ENCODE measurements around the gene NPL. TPM values are rescaled to one million over a fixed set of nuclear protein-coding genes. Genes with fewer than 3 reads are reported as not detected.

The NPL gene
- total RNA-seq, 1 experiment from 2014 or later = 2.4 TPM

- H2BK20ac ChIP-seq (ENCODE audit: low read depth, low read length, poor library complexity, severe bottlenecking) = no peak overlapping the region
- no peak overlapping the region for H3K14ac ChIP-seq (ENCODE audit: insufficient read depth, low read length)
- no peak for DNase-seq
- peaks cover 10 to 17% of the 10 kb centered on the region in 2 experiments for H3K4me1 Mint-ChIP-seq
- no peak overlapping the region for H3K27ac ChIP-seq (ENCODE audit: insufficient read length, low read depth, low read length)
- no peak overlapping the region for H3T11ph ChIP-seq (ENCODE audit: low read length)
- no peak overlapping the region for H2BK5ac ChIP-seq (ENCODE audit: insufficient read length, low read length)
- WGBS (ENCODE audit: extremely low coverage, insufficient read length, low lambda C conversion rate) = no CpG with 5 or more reads among the region's 4 CpGs
- H3K36me3 Mint-ChIP-seq (ENCODE audit: insufficient read depth in 1 of 3, low read depth in 3 of 3) = peaks cover 79 to 98% (median 97%) of the 10 kb centered on the region in 3 experiments; a peak in 6 of 7 replicates
- no peak overlapping the region for H3K9ac ChIP-seq (ENCODE audit: extremely low read depth, insufficient read length, low read length)
- no peak overlapping the region for H2AFZ ChIP-seq (ENCODE audit: low read length)
- H3K56ac ChIP-seq (ENCODE audit: insufficient read length, low read depth, low read length) = no peak overlapping the region
- no peak overlapping the region; a peak in 1 of 7 replicates for H3K27ac Mint-ChIP-seq
- no peak overlapping the region for H3K4me3 Mint-ChIP-seq
- peaks cover 28% of the 10 kb centered on the region for H3K79me2 ChIP-seq (ENCODE audit: insufficient read depth, low read length)
- H2AK5ac ChIP-seq (ENCODE audit: insufficient read length, low read length) = no peak overlapping the region
- H2BK120ac ChIP-seq (ENCODE audit: low read depth, low read length, poor library complexity, severe bottlenecking) = no peak overlapping the region
- H2BK12ac ChIP-seq (ENCODE audit: insufficient read length, low read depth, low read length) = no peak overlapping the region
- peaks cover 19% of the 10 kb centered on the region for H3K79me1 ChIP-seq (ENCODE audit: insufficient read depth, low read depth, low read length, poor library complexity, severe bottlenecking)
- H3K18ac ChIP-seq (ENCODE audit: insufficient read length, low read depth, low read length) = no peak overlapping the region
- no peak overlapping the region for H4K8ac ChIP-seq (replicated peaks; ENCODE audit: insufficient read length, low read depth, low read length)
- no peak overlapping the region for H4K5ac ChIP-seq (ENCODE audit: insufficient read length, low read depth, low read length)
- H3K9me3 ChIP-seq (ENCODE audit: control insufficient read depth, low read depth, low read length) = no peaks in the 10 kb centered on the region
- H2BK15ac ChIP-seq (ENCODE audit: low read depth, low read length) = no peak overlapping the region
- H4K20me1 ChIP-seq (ENCODE audit: control insufficient read depth, insufficient read depth, insufficient read length) = no peaks in the 10 kb centered on the region
- no peak overlapping the region for H3K4ac ChIP-seq (ENCODE audit: low read depth, low read length)
- TF ChIP-seq CTCF (conservative IDR thresholded peaks at IDR 0.05) = no peak
- H3K4me1 ChIP-seq (ENCODE audit: insufficient read depth, low read length) = no peaks in the 10 kb centered on the region; the same call in 1 of the 2 replicates
- no peaks in the 10 kb centered on the region for H3K9me3 Mint-ChIP-seq
- no peaks in the 10 kb centered on the region for H3K23me2 ChIP-seq (ENCODE audit: insufficient read length, low read depth, low read length, poor library complexity, severe bottlenecking)
- H4K91ac ChIP-seq (ENCODE audit: insufficient read length, low read depth, low read length) = no peak overlapping the region
- no peaks in the 10 kb centered on the region for H3K27me3 ChIP-seq (ENCODE audit: insufficient read depth, low read length)
- H3K27me3 Mint-ChIP-seq (ENCODE audit: low read depth) = no peaks in the 10 kb centered on the region; the same call in 1 of the 2 replicates
- H3K23ac ChIP-seq (ENCODE audit: insufficient read length, low read depth, low read length) = no peak overlapping the region
- no peak overlapping the region for H3K4me2 ChIP-seq (ENCODE audit: insufficient read depth, insufficient read length, low read length)
These were observed 60.7 kb downstream of the NPL start for GRCh38 chr1:182850319-182850718.
